ENCODE measurements around the gene IL27RA. TPM values are rescaled to one million over a fixed set of nuclear protein-coding genes. Genes with fewer than 3 reads are reported as not detected.

IL27RA gene
- total RNA-seq = 4.8 and 5.0 TPM in 2 replicates
- long read RNA-seq, partial matches to known transcripts = 0 of 2 reads
- long read RNA-seq, other reads (novel, unspliced or antisense) = 0 of 2 reads

DNA sequence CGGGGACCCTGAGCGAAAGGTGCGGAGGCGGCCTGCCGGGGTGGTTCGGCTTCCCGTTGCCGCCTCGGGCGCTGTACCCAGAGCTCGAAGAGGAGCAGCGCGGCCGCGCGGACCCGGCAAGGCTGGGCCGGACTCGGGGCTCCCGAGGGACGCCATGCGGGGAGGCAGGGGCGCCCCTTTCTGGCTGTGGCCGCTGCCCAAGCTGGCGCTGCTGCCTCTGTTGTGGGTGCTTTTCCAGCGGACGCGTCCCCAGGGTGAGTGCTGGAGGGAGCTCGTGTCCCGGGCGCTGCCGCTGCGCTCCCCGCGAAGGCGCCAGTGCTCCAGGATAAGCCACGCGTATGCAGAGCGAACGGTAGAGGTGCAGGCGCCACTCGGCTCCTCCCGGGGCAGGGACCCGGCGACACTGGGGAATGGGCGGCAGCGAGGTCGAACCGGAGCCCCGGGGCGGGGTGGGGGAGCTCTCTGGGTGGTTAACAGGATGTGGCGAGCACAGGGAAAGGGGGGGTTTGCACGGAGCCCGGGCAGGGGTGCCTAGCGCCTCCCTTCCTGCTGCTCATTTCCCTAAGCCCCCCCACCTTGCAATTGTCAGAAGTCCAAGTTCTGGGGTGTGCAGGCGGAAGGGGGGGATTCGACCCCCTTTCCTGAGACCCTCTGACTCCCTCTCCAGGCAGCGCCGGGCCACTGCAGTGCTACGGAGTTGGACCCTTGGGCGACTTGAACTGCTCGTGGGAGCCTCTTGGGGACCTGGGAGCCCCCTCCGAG is at the start of gene IL27RA:
Gene IL27RA (plus strand): TSS at position 44 of the 762 bp plus-strand sequence. CDS start 111 bp downstream, at position 155.
- TF ChIP-seq, protein P1, sequence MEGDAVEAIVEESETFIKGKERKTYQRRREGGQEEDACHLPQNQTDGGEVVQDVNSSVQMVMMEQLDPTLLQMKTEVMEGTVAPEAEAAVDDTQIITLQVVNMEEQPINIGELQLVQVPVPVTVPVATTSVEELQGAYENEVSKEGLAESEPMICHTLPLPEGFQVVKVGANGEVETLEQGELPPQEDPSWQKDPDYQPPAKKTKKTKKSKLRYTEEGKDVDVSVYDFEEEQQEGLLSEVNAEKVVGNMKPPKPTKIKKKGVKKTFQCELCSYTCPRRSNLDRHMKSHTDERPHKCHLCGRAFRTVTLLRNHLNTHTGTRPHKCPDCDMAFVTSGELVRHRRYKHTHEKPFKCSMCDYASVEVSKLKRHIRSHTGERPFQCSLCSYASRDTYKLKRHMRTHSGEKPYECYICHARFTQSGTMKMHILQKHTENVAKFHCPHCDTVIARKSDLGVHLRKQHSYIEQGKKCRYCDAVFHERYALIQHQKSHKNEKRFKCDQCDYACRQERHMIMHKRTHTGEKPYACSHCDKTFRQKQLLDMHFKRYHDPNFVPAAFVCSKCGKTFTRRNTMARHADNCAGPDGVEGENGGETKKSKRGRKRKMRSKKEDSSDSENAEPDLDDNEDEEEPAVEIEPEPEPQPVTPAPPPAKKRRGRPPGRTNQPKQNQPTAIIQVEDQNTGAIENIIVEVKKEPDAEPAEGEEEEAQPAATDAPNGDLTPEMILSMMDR (conservative IDR thresholded peaks at IDR 0.05) = peak; percentile 65
- Mint-ChIP-seq H3K9me3 (no peaks in the 10 kb centered on the region), H3K27ac (ENCODE audit: unreplicated experiment) (no peak within 1 kb of the TSS), H3K36me3 (ENCODE audit: low read depth) (no peaks in the 10 kb centered on the region), H3K27me3 (ENCODE audit: low read depth) (peaks cover 21% of the 10 kb centered on the region), H3K4me3 (peak within 1 kb of the TSS; percentile 82), H3K4me1 (peaks cover 6% of the 10 kb centered on the region)
- peak; percentile 48 for DNase-seq (ENCODE audit: low read depth, low spot score)

DNA sequence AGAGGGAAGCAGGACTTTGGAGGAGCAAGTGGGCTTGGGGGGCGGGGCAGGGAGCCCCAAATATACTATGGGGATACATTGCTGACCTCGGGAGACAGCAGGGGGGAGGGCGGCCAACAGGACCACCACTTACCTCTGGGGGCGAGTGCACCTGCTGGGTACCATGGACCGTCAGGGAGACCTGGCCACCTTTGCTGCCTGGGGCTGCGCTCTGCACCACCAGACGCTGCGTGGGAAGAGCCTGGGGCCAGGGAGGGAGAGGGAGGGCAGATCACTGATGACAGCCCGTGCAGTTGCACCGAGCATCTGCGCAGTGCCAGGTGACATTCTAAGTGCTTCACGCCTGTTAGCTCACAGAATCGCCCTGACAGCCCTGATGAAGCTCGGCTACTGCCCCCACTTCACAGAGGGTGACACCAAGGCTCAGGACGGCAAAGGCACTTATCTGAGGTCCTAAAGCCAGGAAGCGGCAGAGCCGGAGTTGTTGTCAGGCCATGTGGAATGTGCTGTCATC is 49.5 kb upstream of the IL27RA start:
- Mint-ChIP-seq H3K27me3 (ENCODE audit: low read depth) (no peaks in the 10 kb centered on the region), H3K9me3 (no peaks in the 10 kb centered on the region), H3K4me1 (peaks cover 6% of the 10 kb centered on the region), H3K36me3 (ENCODE audit: low read depth) (no peaks in the 10 kb centered on the region), H3K27ac (ENCODE audit: unreplicated experiment) (no peak overlapping the region), H3K4me3 (no peak overlapping the region)
- TF ChIP-seq, protein P1 (conservative IDR thresholded peaks at IDR 0.05) = no peak
- no peak for DNase-seq (ENCODE audit: low read depth, low spot score)

DNA sequence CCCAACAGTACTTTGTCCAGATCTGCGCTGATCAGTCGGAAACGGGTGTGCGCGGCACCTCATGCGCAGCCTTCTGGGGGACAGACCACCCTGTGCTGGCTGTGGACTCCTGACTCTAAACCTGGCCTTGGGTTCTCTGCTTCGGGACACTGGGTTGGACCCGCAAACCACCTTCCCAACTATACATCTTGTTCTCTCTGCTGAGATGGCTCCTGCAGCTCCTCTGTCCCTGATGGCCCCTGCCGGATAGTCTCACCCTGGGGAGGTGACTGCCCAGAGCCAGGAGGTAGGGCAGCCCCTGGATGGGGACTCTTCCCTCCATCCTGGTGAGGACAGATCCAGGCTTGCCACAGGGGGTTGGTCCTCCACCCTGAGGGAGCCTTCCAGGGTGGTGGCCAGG is 48.8 kb upstream of the IL27RA start:
- Mint-ChIP-seq H3K4me1 (peaks cover 6% of the 10 kb centered on the region), H3K27me3 (ENCODE audit: low read depth) (no peaks in the 10 kb centered on the region), H3K4me3 (no peak overlapping the region), H3K27ac (ENCODE audit: unreplicated experiment) (no peak overlapping the region), H3K9me3 (no peaks in the 10 kb centered on the region), H3K36me3 (ENCODE audit: low read depth) (no peaks in the 10 kb centered on the region)
- no peak for DNase-seq (ENCODE audit: low read depth, low spot score)
- TF ChIP-seq, protein P1 (conservative IDR thresholded peaks at IDR 0.05) = no peak

DNA sequence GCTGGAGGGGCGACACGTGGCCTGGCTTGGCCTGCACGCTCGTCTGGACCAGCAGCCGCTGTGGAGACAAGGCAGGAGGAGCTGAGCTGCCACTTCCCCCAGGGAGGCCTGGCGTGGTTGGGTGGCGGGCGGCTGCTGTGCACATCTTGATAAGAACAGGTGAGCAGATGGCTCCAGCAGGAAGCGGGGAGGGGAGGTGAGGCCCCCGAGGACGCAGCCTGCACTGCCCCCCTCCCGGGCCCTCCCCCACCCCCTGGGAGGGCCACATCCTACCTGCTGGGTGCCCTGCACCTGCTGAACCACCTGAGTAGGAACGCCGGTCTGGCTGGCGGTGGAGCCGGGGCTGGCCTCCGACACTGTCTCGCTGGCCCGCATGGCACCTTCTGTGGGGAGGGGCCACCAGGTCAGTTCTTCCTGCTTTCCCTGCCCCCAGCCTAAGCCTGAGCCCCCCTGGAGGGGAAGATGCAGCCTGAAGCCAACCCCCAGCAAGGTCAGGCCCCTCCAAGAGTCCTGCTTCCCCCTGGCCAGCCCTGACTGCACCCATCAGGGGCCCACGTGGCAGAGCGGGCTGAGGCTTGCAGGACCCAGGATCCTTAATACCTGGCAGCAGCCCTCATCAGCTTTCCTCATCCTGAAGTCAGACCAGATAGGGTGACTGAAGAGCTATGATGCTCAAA is 48.2 kb upstream of the IL27RA start:
- Mint-ChIP-seq H3K27me3 (ENCODE audit: low read depth) (no peaks in the 10 kb centered on the region), H3K9me3 (no peaks in the 10 kb centered on the region), H3K4me1 (peaks cover 6% of the 10 kb centered on the region), H3K36me3 (ENCODE audit: low read depth) (no peaks in the 10 kb centered on the region), H3K4me3 (no peak overlapping the region), H3K27ac (ENCODE audit: unreplicated experiment) (no peak overlapping the region)
- TF ChIP-seq, protein P1 (conservative IDR thresholded peaks at IDR 0.05) = no peak
- no peak for DNase-seq (ENCODE audit: low read depth, low spot score)

DNA sequence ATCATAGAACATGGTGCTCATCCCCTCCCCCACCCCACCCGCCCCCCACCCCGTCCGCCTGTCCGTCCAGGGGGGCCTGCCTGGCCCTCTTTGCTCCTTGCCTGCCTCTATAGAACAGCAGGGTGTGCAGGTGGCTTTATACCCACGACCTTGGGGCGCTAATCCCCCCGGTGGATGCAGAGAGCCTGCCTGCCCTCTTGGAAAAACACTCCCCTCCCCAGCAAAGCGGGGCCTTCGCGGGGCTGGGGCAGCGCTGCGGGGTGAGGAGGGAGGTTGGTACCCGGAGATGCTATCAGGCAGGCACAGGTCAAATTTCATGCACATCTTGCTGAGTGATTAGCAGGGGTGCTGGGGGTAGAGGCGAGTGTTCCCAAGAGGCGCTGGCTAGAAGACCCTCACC is 47.4 kb upstream of the IL27RA start:
- no peak overlapping the region for H3K27ac Mint-ChIP-seq (ENCODE audit: unreplicated experiment)
- no peak overlapping the region for H3K4me3 Mint-ChIP-seq
- no peaks in the 10 kb centered on the region for H3K27me3 Mint-ChIP-seq (ENCODE audit: low read depth)
- no peaks in the 10 kb centered on the region for H3K9me3 Mint-ChIP-seq
- TF ChIP-seq, protein P1 (conservative IDR thresholded peaks at IDR 0.05) = no peak
- H3K4me1 Mint-ChIP-seq = peaks cover 6% of the 10 kb centered on the region
- no peak for DNase-seq (ENCODE audit: low read depth, low spot score)
- H3K36me3 Mint-ChIP-seq (ENCODE audit: low read depth) = no peaks in the 10 kb centered on the region

All from neural crest cell (in vitro differentiated cells).